Thymus (tissue), 11 donors: ENCODE measurements around the gene LMNTD2. TPM values are rescaled to one million over a fixed set of nuclear protein-coding genes. Genes with fewer than 3 reads are reported as not detected.

Experiments used
- DNase-seq, 9 donors: peaks; one replicate each; pipeline ENCODE4 v3.0.0-alpha.2; 2013; ENCODE audit warnings: low spot score in 9 of 9, low read depth in 6 of 9, missing footprints in 1 of 9
- H3K27ac ChIP-seq, 2 donors: one replicate each; pipeline ENCODE4 v1.5.1; 2013; ENCODE audit warnings: control low read depth in 1 of 2, low read depth in 1 of 2, low read length in 1 of 2, mild to moderate bottlenecking in 1 of 2, moderate library complexity in 1 of 2
- H3K27me3 ChIP-seq, 2 donors: one replicate each; pipeline ENCODE4 v1.5.1; 2013; ENCODE audit warnings: low read length in 1 of 2; ENCODE audit not compliant: control insufficient read depth in 2 of 2, insufficient read depth in 1 of 2
- H3K36me3 ChIP-seq, 2 donors: one replicate each; pipeline ENCODE4 v1.5.1; 2013; ENCODE audit warnings: low read length in 1 of 2, mild to moderate bottlenecking in 1 of 2, moderate library complexity in 1 of 2; ENCODE audit not compliant: control insufficient read depth in 2 of 2, insufficient read depth in 2 of 2
- H3K4me1 ChIP-seq, 2 donors: one replicate each; pipeline ENCODE4 v1.5.1; 2013; ENCODE audit warnings: low read length in 2 of 2; ENCODE audit not compliant: control insufficient read depth in 2 of 2, insufficient read depth in 2 of 2
- H3K4me3 ChIP-seq, 2 donors: one replicate each; pipeline ENCODE4 v1.5.1; 2013; ENCODE audit warnings: low read length in 2 of 2, control low read depth in 1 of 2, mild to moderate bottlenecking in 1 of 2
- H3K9me3 ChIP-seq, 2 donors: one replicate each; pipeline ENCODE4 v1.5.1; 2013; ENCODE audit warnings: low read length in 1 of 2, mild to moderate bottlenecking in 1 of 2; ENCODE audit not compliant: control insufficient read depth in 2 of 2, insufficient read depth in 1 of 2
- WGBS: extraction: QIAGEN DNeasy Blood & Tissue Kit; methylation state at CpG from one replicate; pipeline ENCODE4 v1.1.7; 2013; 5-methylcytosine and 5-hydroxymethylcytosine counted together
- polyA plus RNA-seq: library from polyadenylated mRNA; stranded (reverse); fragments of 200-250 nt; gene quantifications from one replicate; pipeline ENCODE4 v1.2.3, GENCODE V29; 2013
- total RNA-seq: library from RNA; stranded (reverse); fragments of 120-200 nt; gene quantifications from one replicate; pipeline ENCODE4 v1.2.4, GENCODE V29; 2013
- donor health status: healthy.

LMNTD2 gene
- total and polyA plus RNA-seq, 2 donors = 1.1 to 5.8 TPM

DNA sequence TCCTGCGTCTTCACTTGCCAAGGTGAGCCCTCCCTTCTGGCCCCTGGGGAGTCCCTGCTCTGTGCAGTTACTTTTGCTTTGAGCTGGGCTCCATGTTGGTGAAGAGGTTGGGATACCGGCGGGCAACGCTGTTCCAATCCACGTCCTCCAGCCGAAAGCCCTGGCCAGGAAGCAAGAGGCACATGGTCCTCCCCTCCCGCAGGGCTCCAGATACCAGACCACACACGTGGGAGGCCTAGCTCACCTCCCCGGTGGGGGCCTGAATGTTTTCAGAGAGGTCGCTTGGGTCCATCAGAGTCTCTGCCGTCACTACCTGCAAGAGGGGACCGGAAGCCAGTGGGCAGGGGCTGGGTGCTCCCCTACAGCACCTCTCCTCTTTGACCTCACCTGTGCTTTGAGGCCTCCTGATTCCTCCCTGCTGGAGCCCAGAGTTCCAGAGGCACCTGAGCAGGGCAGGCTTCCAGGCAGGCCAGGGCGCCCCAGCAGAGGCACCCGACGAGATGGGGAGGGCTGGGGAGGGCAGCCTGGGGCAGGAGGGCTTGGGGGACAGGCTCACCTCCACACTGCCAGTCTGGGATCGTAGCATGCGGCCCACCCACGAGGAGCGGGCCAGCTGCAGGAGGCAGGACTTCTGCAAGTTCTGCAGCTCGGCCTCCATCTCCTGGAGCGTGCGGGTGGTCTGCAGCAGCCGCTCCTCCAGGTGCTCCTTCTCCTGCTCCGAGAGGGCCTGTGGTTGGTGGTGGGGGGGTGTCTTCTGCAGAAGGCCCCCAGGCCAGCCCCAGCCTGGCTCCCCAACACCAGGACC, 3.0 kb downstream of the LMNTD2 start:
- H3K4me3 ChIP-seq = no peak overlapping the region
- WGBS = 93% methylated on average over 24 of the region's 24 CpGs
- H3K4me1 ChIP-seq = peaks cover 20 to 31% of the 10 kb centered on the region in 2 donors
- H3K27ac ChIP-seq = no peak overlapping the region
- no peak for DNase-seq
- H3K9me3 ChIP-seq = peaks cover 0 to 1% of the 10 kb centered on the region in 2 donors
- peaks cover 44 to 72% of the 10 kb centered on the region in 2 donors for H3K27me3 ChIP-seq
- H3K36me3 ChIP-seq = no peaks in the 10 kb centered on the region

DNA sequence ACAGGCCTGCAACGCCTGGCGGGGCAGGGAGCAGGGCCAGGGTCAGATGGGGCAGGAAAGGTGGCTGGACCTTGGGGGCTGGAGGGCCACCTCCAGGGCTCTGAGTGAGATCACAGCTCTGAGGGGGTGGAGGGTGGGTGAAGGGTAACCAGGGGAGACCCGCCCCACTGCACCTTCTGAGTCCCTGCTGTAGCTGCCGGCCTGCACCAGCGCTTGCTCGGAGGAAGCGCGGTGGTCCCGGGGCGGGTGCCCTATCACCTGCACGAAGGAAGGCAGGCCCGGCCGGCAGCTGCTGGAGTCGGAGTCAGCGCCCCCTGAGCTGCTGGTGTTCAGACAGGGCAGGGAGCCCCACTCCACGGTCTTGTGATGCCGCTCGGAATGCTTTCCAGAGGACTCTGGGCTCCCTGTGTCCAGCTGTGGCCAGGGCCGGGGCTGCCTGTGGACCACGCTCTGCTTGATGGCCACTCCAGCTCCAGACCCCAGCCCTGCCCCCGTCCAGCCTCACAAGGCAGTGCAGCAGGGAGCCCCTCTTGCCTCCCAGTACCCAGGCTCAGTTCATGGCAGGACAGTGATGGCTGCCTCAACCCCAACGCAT, 3.8 kb downstream of the LMNTD2 start:
- Histone ChIP-seq H3K9me3 (peaks cover 0 to 1% of the 10 kb centered on the region in 2 donors), H3K4me1 (peaks cover 20 to 27% of the 10 kb centered on the region in 2 donors), H3K4me3 (no peak overlapping the region), H3K27me3 (peaks cover 44 to 74% of the 10 kb centered on the region in 2 donors), H3K27ac (no peak overlapping the region), H3K36me3 (no peaks in the 10 kb centered on the region)
- whole genome bisulfite sequencing = 75% methylated on average over 22 of the region's 22 CpGs
- DNase-seq = no peak

DNA sequence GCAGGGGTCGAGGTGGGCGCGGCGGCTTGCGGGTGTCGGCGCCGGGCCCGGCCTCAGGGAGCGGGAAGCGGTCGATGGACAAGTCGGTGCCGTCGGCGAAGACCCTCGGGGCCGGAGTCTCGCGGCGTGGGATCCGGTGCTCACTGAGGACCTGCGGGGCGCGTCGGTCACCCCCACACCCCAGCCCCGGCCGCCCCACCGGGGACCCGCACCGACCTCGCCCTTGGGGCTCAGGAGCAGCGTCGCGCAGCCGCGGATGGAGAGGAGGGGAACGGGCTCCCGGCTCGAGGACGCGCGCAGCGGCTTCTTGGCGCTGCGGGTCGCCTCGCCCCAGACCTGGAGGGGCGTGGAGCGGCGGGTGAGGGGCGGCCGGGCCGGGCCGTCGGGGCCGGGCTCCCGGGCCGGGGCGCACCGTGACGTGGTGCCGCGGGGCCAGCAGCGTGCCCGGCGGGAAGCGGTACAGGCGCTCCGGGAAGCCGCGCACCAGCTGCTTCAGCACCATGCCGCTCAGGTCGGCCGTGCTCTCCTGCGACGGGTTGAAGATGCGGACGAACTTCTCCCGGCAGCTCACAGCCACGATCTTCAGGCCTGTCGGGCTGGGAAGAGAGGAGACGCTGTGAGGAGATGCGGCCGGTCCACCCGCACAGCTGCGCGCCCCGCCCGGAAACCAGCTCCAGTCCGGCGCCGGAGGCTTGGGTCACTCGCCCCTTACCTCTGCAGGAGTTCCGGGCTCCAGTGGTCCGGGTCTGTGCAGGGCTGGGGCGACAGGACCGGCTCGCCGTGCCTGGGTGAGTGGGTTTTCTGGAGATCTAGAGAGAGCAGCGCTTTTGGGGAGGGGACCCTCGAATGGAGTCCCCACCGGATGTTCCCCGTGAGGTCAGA, 4.5 kb downstream of the LMNTD2 start:
- peaks cover 16 to 22% of the 10 kb centered on the region in 2 donors for H3K4me1 ChIP-seq
- peak overlapping the region in 1 of 2 donors; percentile 61 for H3K4me3 ChIP-seq
- H3K27me3 ChIP-seq = peaks cover 44 to 74% of the 10 kb centered on the region in 2 donors
- no peak for DNase-seq
- H3K27ac ChIP-seq = no peak overlapping the region
- 5% methylated on average over 104 of the region's 104 CpGs for WGBS
- H3K9me3 ChIP-seq = peaks cover 0 to 1% of the 10 kb centered on the region in 2 donors
- no peaks in the 10 kb centered on the region for H3K36me3 ChIP-seq

DNA sequence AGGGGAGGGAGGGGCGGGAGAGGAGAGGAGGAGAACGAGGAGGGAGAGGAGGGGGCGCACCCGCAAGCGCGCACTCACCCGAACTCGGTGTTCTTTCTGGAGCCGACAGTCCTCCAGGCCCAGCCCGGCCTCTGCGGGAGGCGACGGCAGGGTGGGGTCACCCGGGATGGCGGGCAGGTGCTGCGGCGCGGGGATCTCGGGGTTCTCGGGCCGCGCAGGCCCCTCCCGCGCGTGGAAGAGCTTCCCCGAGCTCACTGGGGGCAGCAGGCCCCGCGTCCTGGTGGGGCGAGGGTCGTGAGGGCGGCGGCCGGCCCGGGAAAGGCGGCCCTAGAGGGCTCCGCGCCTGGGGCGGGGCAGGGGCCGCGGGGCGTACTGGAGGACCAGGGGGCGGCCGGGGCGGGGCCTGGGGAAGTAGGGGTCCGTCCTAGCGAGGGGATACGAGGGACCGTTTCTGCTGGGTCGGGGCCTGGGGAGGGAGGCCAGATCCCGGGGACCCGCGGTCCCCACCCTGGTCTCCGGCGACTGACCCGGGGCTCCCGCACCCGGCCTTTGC, 5.2 kb downstream of the LMNTD2 start:
- H3K36me3 ChIP-seq = no peaks in the 10 kb centered on the region
- peaks cover 15 to 20% of the 10 kb centered on the region in 2 donors for H3K4me1 ChIP-seq
- 1% methylated on average over 56 of the region's 57 CpGs for WGBS
- H3K4me3 ChIP-seq = peak overlapping the region in 1 of 2 donors; percentile 61
- H3K27ac ChIP-seq = peak overlapping the region in 1 of 2 donors; percentile 12
- peaks cover 0 to 1% of the 10 kb centered on the region in 2 donors for H3K9me3 ChIP-seq
- no peak for DNase-seq
- H3K27me3 ChIP-seq = peaks cover 44 to 74% of the 10 kb centered on the region in 2 donors

DNA sequence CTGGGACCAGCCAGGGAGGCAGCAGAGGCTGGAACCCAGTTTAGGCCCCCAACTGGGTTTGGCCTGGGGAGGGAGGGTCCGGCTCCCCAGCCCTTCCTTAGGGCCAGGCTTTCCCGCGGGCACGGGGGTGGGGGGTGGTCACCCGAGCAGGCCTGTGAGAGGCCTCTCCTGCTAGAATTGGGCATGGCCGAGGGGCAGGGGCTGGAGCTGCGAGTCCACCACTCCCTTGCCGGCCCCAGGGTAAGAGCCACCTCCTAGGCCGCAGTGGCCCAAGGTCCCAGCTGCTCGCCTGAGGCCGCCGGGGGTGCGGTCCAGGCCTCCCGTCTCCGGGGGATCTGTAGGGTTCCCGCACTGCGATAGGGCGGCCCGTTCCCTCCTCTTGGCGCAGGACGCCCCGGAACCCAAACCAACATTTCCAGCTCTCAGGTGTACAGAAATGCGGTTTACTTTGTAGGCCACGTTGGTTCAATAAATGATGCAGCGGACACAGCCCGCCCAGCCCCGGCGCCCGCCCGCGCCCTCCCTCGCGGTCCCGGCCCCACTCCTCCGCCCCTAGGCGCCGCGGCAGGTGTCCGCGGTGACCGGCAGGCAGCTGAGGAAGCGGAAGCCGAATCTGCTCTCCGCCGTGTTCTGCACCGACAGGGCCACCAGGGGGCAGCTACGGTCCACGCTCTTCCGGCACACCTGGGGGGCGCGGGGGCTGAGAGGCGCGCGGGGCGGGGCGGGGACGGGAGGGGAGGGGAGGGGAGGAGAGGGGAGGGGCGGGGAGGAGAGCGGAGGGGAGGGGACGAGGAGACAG, 5.9 kb downstream of the LMNTD2 start:
- Histone ChIP-seq H3K27ac (no peak overlapping the region), H3K4me1 (peaks cover 11 to 13% of the 10 kb centered on the region in 2 donors), H3K4me3 (peak overlapping the region in 1 of 2 donors; percentile 61), H3K36me3 (no peaks in the 10 kb centered on the region), H3K27me3 (peaks cover 44 to 70% of the 10 kb centered on the region in 2 donors), H3K9me3 (peaks cover 0 to 1% of the 10 kb centered on the region in 2 donors)
- DNase-seq = peak in 8 of 9 donors; percentile 62 to 91 (median 82)
- WGBS = 23% methylated on average over 51 of the region's 60 CpGs

DNA sequence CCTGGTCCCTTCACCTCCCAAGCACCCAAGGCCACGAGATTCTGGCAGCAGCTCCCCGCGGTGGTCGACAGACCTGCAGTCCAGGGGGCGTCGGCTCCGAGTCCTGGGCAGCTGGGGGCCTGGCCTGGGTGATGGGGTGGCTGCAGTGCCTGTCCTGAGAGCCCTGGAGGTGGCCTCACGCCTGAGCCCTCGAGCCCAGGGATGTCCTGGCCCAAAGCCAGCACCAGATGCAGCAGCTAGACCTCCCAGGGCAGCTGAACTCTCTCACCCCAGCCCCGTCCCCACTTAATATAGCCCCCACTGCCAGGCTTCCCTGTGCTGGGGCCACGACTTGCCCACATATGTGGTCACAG, 6.6 kb downstream of the LMNTD2 start:
- DNase-seq = no peak
- WGBS = 70% methylated on average over 11 of the region's 11 CpGs
- Histone ChIP-seq H3K27me3 (peaks cover 42 to 67% of the 10 kb centered on the region in 2 donors), H3K4me1 (peaks cover 11 to 13% of the 10 kb centered on the region in 2 donors), H3K4me3 (no peak overlapping the region), H3K27ac (no peak overlapping the region), H3K9me3 (peaks cover 0 to 1% of the 10 kb centered on the region in 2 donors), H3K36me3 (no peaks in the 10 kb centered on the region)

DNA sequence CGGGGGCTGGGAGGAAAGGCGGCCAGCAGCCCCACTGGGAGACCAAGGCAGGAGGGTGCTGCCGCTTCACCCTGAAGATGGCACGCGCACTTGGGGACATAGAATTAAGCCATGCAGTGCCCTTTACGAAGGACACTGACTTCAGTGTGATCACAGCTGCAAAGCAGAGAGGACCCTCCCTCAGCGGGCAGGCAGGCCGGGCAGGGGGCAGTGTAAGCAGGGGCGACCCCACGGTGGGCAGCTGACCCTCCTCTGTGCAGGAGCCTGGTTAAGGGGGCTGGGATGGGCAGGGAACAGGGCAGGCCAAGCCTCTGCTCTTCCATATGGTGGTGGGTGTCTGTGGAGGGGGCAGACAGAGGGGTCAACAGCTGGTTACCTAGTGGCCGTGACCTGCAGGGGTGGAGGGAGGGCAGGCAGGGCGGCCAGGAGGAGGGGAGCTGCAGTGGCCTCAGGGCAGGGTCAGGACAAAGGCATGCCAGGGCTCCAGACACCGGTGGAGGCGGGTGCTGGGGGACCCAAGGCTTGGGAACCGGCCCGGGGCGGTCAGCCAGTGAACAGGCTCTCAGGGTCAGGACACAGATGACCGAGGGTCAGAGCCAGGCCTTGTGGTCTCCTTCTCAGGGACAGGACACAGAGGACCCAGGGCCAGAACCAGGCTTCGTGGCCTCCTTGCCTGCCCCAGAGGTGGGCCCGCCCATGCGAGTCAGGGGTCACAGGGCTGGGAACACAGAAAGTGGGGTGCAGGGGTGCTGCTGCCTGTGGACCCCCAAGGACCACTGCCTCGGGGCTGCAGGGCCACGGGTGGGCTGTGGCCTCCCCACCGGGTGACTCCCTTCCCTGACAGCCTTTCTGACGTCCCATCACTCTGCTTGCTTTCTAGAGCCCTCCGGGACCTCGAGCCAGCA, 7.2 kb downstream of the LMNTD2 start:
- H3K27ac ChIP-seq = no peak overlapping the region
- no peaks in the 10 kb centered on the region for H3K36me3 ChIP-seq
- no peak overlapping the region for H3K4me3 ChIP-seq
- peaks cover 0 to 1% of the 10 kb centered on the region in 2 donors for H3K9me3 ChIP-seq
- peaks cover 36 to 61% of the 10 kb centered on the region in 2 donors for H3K27me3 ChIP-seq
- WGBS = 94% methylated on average over 27 of the region's 27 CpGs
- H3K4me1 ChIP-seq = peaks cover 11 to 13% of the 10 kb centered on the region in 2 donors
- DNase-seq = no peak
